Loucy (cell line): ENCODE results near the gene CD163.

Experiments used
- H2AFZ ChIP-seq: fragments of 200-600 bp; sonication (generic); 2 replicates; pipeline ENCODE4 v1.6.0; 2016; ENCODE audit warnings: antibody characterized with exemption, mild to moderate bottlenecking, low read length, moderate library complexity
- H3F3A ChIP-seq: fragments of 200-600 bp; 2 replicates; pipeline ENCODE4 v1.6.0; 2016; ENCODE audit warnings: antibody characterized with exemption, low read depth, mild to moderate bottlenecking
- H3K27me3 ChIP-seq: fragments of 200-600 bp; sonication (generic); 2 replicates; pipeline ENCODE4 v1.6.1; 2014; ENCODE audit warnings: low read length, mild to moderate bottlenecking; ENCODE audit not compliant: insufficient read depth, poor library complexity, severe bottlenecking
- H3K36me3 ChIP-seq: fragments of 200-600 bp; sonication (generic); 2 replicates; pipeline ENCODE4 v1.6.1; 2016; ENCODE audit warnings: low read length; ENCODE audit not compliant: insufficient read depth
- H3K4me1 ChIP-seq: fragments of 200-600 bp; sonication (generic); 2 replicates; pipeline ENCODE4 v1.5.1; 2014; ENCODE audit warnings: low read length, mild to moderate bottlenecking; ENCODE audit not compliant: insufficient read depth, poor library complexity, severe bottlenecking
- H3K4me2 ChIP-seq: fragments of 200-600 bp; sonication (generic); 2 replicates; pipeline ENCODE4 v1.6.0; 2014; ENCODE audit warnings: antibody characterized with exemption, low read length, low read depth, mild to moderate bottlenecking; ENCODE audit not compliant: poor library complexity, severe bottlenecking
- H3K4me3 ChIP-seq: fragments of 200-600 bp; sonication (generic); 2 replicates; pipeline ENCODE4 v1.5.1; 2014; ENCODE audit warnings: low read length, mild to moderate bottlenecking, mixed read lengths; ENCODE audit not compliant: poor library complexity, severe bottlenecking
- H3K79me2 ChIP-seq: fragments of 200-600 bp; sonication (generic); 2 replicates; pipeline ENCODE4 v1.6.1; 2014; ENCODE audit warnings: low read length; ENCODE audit not compliant: insufficient read depth
- H3K9ac ChIP-seq: fragments of 200-600 bp; sonication (generic); 2 replicates; pipeline ENCODE4 v1.6.0; 2014; ENCODE audit warnings: mild to moderate bottlenecking, low read depth, low read length, moderate library complexity; ENCODE audit not compliant: poor library complexity, severe bottlenecking
- H3K9me2 ChIP-seq: fragments of 200-600 bp; sonication (generic); replicated peaks from 2 replicates; pipeline ENCODE4 v1.6.1; 2016; ENCODE audit warnings: low read depth, low read length, mixed read lengths
- H3K9me3 ChIP-seq: fragments of 200-600 bp; sonication (generic); 2 replicates; pipeline ENCODE4 v1.6.1; 2014; ENCODE audit warnings: mild to moderate bottlenecking, antibody characterized with exemption, low read length, low read depth; ENCODE audit not compliant: insufficient read depth
- H4K20me1 ChIP-seq: fragments of 200-600 bp; sonication (generic); 2 replicates; pipeline ENCODE4 v1.6.0; 2014; ENCODE audit warnings: antibody characterized with exemption, low read length, mild to moderate bottlenecking; ENCODE audit not compliant: insufficient read depth, poor library complexity, severe bottlenecking
- CTCF ChIP-seq: fragments of 200-600 bp; sonication (generic); conservative IDR thresholded peaks from 2 replicates; pipeline ENCODE4 v1.5.1; 2014; ENCODE audit warnings: mild to moderate bottlenecking, antibody characterized with exemption, low read length
- EZH2phosphoT487 ChIP-seq: fragments of 200-600 bp; IDR thresholded peaks from 2 replicates; pipeline ENCODE4 v1.6.1; 2018; ENCODE audit warnings: antibody characterized with exemption, mild to moderate bottlenecking, moderate library complexity, borderline replicate concordance

The CD163 gene

DNA sequence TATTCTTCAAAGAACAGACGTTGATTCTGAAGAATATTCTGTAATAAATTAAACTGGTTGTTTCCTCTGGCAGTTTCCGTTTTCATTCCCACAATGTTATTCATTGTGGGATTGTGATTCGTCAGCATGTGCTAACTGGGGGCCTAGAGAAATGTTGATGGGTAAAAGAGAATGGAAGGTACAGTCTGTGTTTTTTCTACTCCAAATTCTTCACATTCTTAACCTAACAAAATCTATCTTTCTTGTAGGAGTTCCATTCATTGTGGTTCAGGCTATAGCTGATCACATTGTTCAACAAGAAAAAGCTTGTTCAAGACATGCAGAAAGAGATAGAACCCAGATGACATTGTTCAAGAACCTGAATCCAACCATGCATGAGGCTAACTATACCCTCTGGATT lies 5.9 kb downstream of the CD163 start:
- no peaks in the 10 kb centered on the region for H3K36me3 ChIP-seq
- no peak overlapping the region for H3K4me2 ChIP-seq
- no peak overlapping the region for H3K9ac ChIP-seq
- no peak overlapping the region for H2AFZ ChIP-seq
- no peaks in the 10 kb centered on the region for H4K20me1 ChIP-seq
- no peaks in the 10 kb centered on the region for H3K79me2 ChIP-seq
- H3K9me3 ChIP-seq = no peaks in the 10 kb centered on the region
- no peak for TF ChIP-seq CTCF
- no peak for TF ChIP-seq EZH2phosphoT487
- H3K4me1 ChIP-seq = no peaks in the 10 kb centered on the region
- H3F3A ChIP-seq = no peaks in the 10 kb centered on the region
- H3K4me3 ChIP-seq = no peak overlapping the region
- H3K27me3 ChIP-seq = no peaks in the 10 kb centered on the region
- H3K9me2 ChIP-seq = no peaks in the 10 kb centered on the region

DNA sequence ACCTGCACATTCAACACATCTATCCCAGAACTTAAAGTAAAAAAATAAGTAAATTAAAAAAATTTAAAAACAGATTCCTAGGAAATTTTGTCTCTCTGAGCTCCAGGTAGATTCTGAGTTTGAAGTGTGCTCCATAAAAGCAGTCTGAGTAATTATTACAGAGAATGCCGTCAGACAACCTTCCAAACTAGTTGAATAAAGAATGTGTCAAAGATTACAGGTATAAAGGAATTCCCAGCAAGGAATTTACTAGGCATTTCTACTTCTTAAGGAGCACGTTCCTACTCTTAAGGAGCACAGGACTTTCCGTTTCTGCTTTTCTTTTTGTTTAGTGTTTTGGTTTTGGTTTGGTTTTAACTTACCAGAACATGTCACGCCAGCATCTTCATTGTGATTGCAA lies 7.1 kb downstream of the CD163 start:
- Histone ChIP-seq H3K27me3 (peaks cover 5% of the 10 kb centered on the region), H3K9ac (no peak overlapping the region), H3K9me3 (no peaks in the 10 kb centered on the region)

GRCh38 chr12:7495136-7495535 lies 8.4 kb downstream of the CD163 start:
- Histone ChIP-seq H3F3A (no peaks in the 10 kb centered on the region), H3K4me1 (no peaks in the 10 kb centered on the region), H3K4me2 (no peak overlapping the region), H3K9me3 (no peaks in the 10 kb centered on the region), H3K9me2 (no peaks in the 10 kb centered on the region), H3K9ac (no peak overlapping the region), H3K4me3 (no peak overlapping the region), H3K27me3 (peaks cover 7% of the 10 kb centered on the region), H3K36me3 (no peaks in the 10 kb centered on the region), H3K79me2 (no peaks in the 10 kb centered on the region), H2AFZ (no peak overlapping the region), H4K20me1 (no peaks in the 10 kb centered on the region)
- TF ChIP-seq EZH2phosphoT487 = no peak
- TF ChIP-seq CTCF = no peak

More for the DNA sequence above, 7.1 kb downstream of the CD163 start:
- TF ChIP-seq EZH2phosphoT487 = no peak
- no peak for TF ChIP-seq CTCF
- no peak overlapping the region for H3K4me3 ChIP-seq
- H3K9me2 ChIP-seq = no peaks in the 10 kb centered on the region
- no peaks in the 10 kb centered on the region for H3K79me2 ChIP-seq
- H3K36me3 ChIP-seq = no peaks in the 10 kb centered on the region
- H3K4me1 ChIP-seq = no peaks in the 10 kb centered on the region
- H3F3A ChIP-seq = no peaks in the 10 kb centered on the region
- H2AFZ ChIP-seq = no peak overlapping the region
- H4K20me1 ChIP-seq = no peaks in the 10 kb centered on the region
- H3K4me2 ChIP-seq = no peak overlapping the region
